ENCODE measurements around the gene ZFHX3. TPM values are rescaled to one million over a fixed set of nuclear protein-coding genes. Genes with fewer than 3 reads are reported as not detected.
"Not testable (repeated sequence)": the region's sequence is repeated elsewhere in the genome, so short reads cannot be mapped to it uniquely, and the experiment has no call there.

Gene ZFHX3
- total RNA-seq, result 3.9 TPM

- peak; percentile 56 for ATAC-seq
Measured at GRCh38 chr16:73047536-73048291, at the start of gene ZFHX3. Gene ZFHX3 (minus strand): TSS chr16:73048128. CDS start chr16:72960145, 87,983 bp downstream.

GRCh38 chr16:73096510-73096909 is 48.6 kb upstream of the ZFHX3 start:
- no peak for ATAC-seq

GRCh38 chr16:73095885-73096421 is 48.0 kb upstream of the ZFHX3 start:
- no peak for ATAC-seq

GRCh38 chr16:73095142-73095820 is 47.4 kb upstream of the ZFHX3 start:
- ATAC-seq, result no peak

- ATAC-seq, result no peak
Measured at GRCh38 chr16:73094371-73094770, 46.4 kb upstream of the ZFHX3 start.

GRCh38 chr16:73093146-73094144 is 45.5 kb upstream of the ZFHX3 start:
- no peak for ATAC-seq

GRCh38 chr16:73092236-73092781 is 44.4 kb upstream of the ZFHX3 start:
- ATAC-seq, result no peak

- no peak for ATAC-seq
Measured at GRCh38 chr16:73091174-73091573, 43.2 kb upstream of the ZFHX3 start.

GRCh38 chr16:73089420-73089819 is 41.5 kb upstream of the ZFHX3 start:
- ATAC-seq, result no peak

- no peak for ATAC-seq
Measured at GRCh38 chr16:73086108-73086507, 38.2 kb upstream of the ZFHX3 start.

GRCh38 chr16:73083271-73083670 is 35.3 kb upstream of the ZFHX3 start:
- no peak for ATAC-seq

GRCh38 chr16:73082634-73083051 is 34.7 kb upstream of the ZFHX3 start:
- peak; percentile 93 for ATAC-seq

- ATAC-seq, result no peak
Measured at GRCh38 chr16:73080931-73081330, 33.0 kb upstream of the ZFHX3 start.

- no peak for ATAC-seq
Measured at GRCh38 chr16:73076324-73076810, 28.4 kb upstream of the ZFHX3 start.

GRCh38 chr16:73074382-73074781 is 26.5 kb upstream of the ZFHX3 start:
- ATAC-seq, result no peak

GRCh38 chr16:73072051-73072450 is 24.1 kb upstream of the ZFHX3 start:
- not testable (repeated sequence) for ATAC-seq

- peak; percentile 14 for ATAC-seq
Measured at GRCh38 chr16:73071131-73071940, 23.4 kb upstream of the ZFHX3 start.

- ATAC-seq, result no peak
Measured at GRCh38 chr16:73069581-73070262, 21.8 kb upstream of the ZFHX3 start.

- ATAC-seq, result peak; percentile 67
Measured at GRCh38 chr16:73068541-73069401, 20.8 kb upstream of the ZFHX3 start.

Measured in esophagus mucosa (tissue), 1 donor.